Muscle of leg (tissue), 11 donors: Measurements from ENCODE around the gene TMEM81. TPM values are rescaled to one million over a fixed set of nuclear protein-coding genes. Genes with fewer than 3 reads are reported as not detected.

ENCODE experiments used
- DNase-seq: peaks from one replicate; pipeline ENCODE4 v3.0.0; 2013
- H3K27ac ChIP-seq: one replicate; pipeline ENCODE4 v1.5.1; 2013; ENCODE audit warnings: mild to moderate bottlenecking, low read length, control low read depth
- H3K27me3 ChIP-seq: one replicate; pipeline ENCODE4 v1.6.1; 2013; ENCODE audit warnings: low read length; ENCODE audit not compliant: control insufficient read depth, insufficient read depth
- H3K36me3 ChIP-seq: one replicate; pipeline ENCODE4 v1.6.1; 2013; ENCODE audit warnings: low read length; ENCODE audit not compliant: control insufficient read depth, insufficient read depth
- H3K4me1 ChIP-seq: one replicate; pipeline ENCODE4 v1.6.1; 2013; ENCODE audit warnings: low read length; ENCODE audit not compliant: control insufficient read depth, insufficient read depth
- H3K4me3 ChIP-seq: one replicate; pipeline ENCODE4 v1.5.1; 2013; ENCODE audit warnings: low read length, control low read depth
- H3K9me3 ChIP-seq: replicated peaks from 2 replicates; pipeline ENCODE4 v1.6.1; 2013; ENCODE audit warnings: low read depth, low read length; ENCODE audit not compliant: control insufficient read depth
- WGBS: methylation state at CpG from one replicate; pipeline ENCODE4 v1.1.5; 2013; ENCODE audit warnings: missing lambda C conversion rate; ENCODE audit not compliant: insufficient coverage; 5-methylcytosine and 5-hydroxymethylcytosine counted together
- polyA plus RNA-seq, 8 donors: library from polyadenylated mRNA; unstranded; fragments of 120-200 nt; gene quantifications; one replicate each; pipeline versions ENCODE4 v1.2.1 to v1.2.3, GENCODE V29; 2013; ENCODE audit warnings: inconsistent platforms in 1 of 8, low replicate concordance in 1 of 8; ENCODE audit not compliant: insufficient read length in 8 of 8, insufficient read depth in 1 of 8
- total RNA-seq: library from RNA; stranded (reverse); fragments of 120-200 nt; gene quantifications from one replicate; pipeline ENCODE4 v1.2.4, GENCODE V29; 2013

TMEM81 gene
- total and polyA plus RNA-seq, 9 donors = 1.5 to 3.3 (median 2.2) TPM

GRCh38 chr1:205111354-205111753 is 27.1 kb upstream of the TMEM81 start:
- Histone ChIP-seq H3K27ac (no peak overlapping the region), H3K9me3 (no peaks in the 10 kb centered on the region), H3K4me3 (no peak overlapping the region), H3K36me3 (peaks cover 15% of the 10 kb centered on the region), H3K27me3 (no peaks in the 10 kb centered on the region), H3K4me1 (no peaks in the 10 kb centered on the region)
- DNase-seq = no peak

GRCh38 chr1:205109711-205110110 is 25.5 kb upstream of the TMEM81 start:
- Histone ChIP-seq H3K27me3 (no peaks in the 10 kb centered on the region), H3K36me3 (peaks cover 26% of the 10 kb centered on the region), H3K4me3 (no peak overlapping the region), H3K9me3 (no peaks in the 10 kb centered on the region), H3K4me1 (no peaks in the 10 kb centered on the region), H3K27ac (no peak overlapping the region)
- 100% methylated on average over 2 of the region's 5 CpGs for WGBS
- no peak for DNase-seq

GRCh38 chr1:205109269-205109668 is 25.0 kb upstream of the TMEM81 start:
- Histone ChIP-seq H3K36me3 (peaks cover 28% of the 10 kb centered on the region), H3K27ac (no peak overlapping the region), H3K4me3 (no peak overlapping the region), H3K27me3 (no peaks in the 10 kb centered on the region), H3K9me3 (no peaks in the 10 kb centered on the region), H3K4me1 (no peaks in the 10 kb centered on the region)
- DNase-seq = no peak
- WGBS = no CpG with 5 or more reads among the region's 1 CpG

- Histone ChIP-seq H3K36me3 (peaks cover 27% of the 10 kb centered on the region), H3K4me1 (no peaks in the 10 kb centered on the region), H3K4me3 (no peak overlapping the region), H3K9me3 (no peaks in the 10 kb centered on the region), H3K27me3 (no peaks in the 10 kb centered on the region), H3K27ac (no peak overlapping the region)
- WGBS = no CpG with 5 or more reads among the region's 4 CpGs
- DNase-seq = no peak
Observed at GRCh38 chr1:205108464-205108863, 24.2 kb upstream of the TMEM81 start.

GRCh38 chr1:205107327-205107726 is 23.1 kb upstream of the TMEM81 start:
- WGBS = 100% methylated on average over 2 of the region's 4 CpGs
- no peaks in the 10 kb centered on the region for H3K27me3 ChIP-seq
- H3K27ac ChIP-seq = no peak overlapping the region
- H3K4me1 ChIP-seq = no peaks in the 10 kb centered on the region
- H3K9me3 ChIP-seq = no peaks in the 10 kb centered on the region
- H3K36me3 ChIP-seq = peaks cover 26% of the 10 kb centered on the region
- H3K4me3 ChIP-seq = no peak overlapping the region
- DNase-seq = no peak

GRCh38 chr1:205102404-205102803 is 18.1 kb upstream of the TMEM81 start:
- Histone ChIP-seq H3K27me3 (no peaks in the 10 kb centered on the region), H3K4me3 (no peak overlapping the region), H3K36me3 (peaks cover 50% of the 10 kb centered on the region), H3K9me3 (no peaks in the 10 kb centered on the region), H3K27ac (no peak overlapping the region), H3K4me1 (no peaks in the 10 kb centered on the region)
- no CpG with 5 or more reads among the region's 3 CpGs for WGBS
- DNase-seq = no peak

GRCh38 chr1:205098242-205098641 is 14.0 kb upstream of the TMEM81 start:
- Histone ChIP-seq H3K27me3 (no peaks in the 10 kb centered on the region), H3K36me3 (peaks cover 53% of the 10 kb centered on the region), H3K4me3 (no peak overlapping the region), H3K9me3 (no peaks in the 10 kb centered on the region), H3K4me1 (no peaks in the 10 kb centered on the region), H3K27ac (no peak overlapping the region)
- DNase-seq = no peak

- H3K27me3 ChIP-seq = no peaks in the 10 kb centered on the region
- no peaks in the 10 kb centered on the region for H3K9me3 ChIP-seq
- H3K36me3 ChIP-seq = peaks cover 61% of the 10 kb centered on the region
- H3K27ac ChIP-seq = no peak overlapping the region
- DNase-seq = no peak
- H3K4me1 ChIP-seq = no peaks in the 10 kb centered on the region
- H3K4me3 ChIP-seq = no peak overlapping the region
Observed at GRCh38 chr1:205095422-205095821, 11.2 kb upstream of the TMEM81 start.

GRCh38 chr1:205091043-205091740 is 6.9 kb upstream of the TMEM81 start:
- no peaks in the 10 kb centered on the region for H3K4me1 ChIP-seq
- H3K27me3 ChIP-seq = no peaks in the 10 kb centered on the region
- H3K4me3 ChIP-seq = no peak overlapping the region
- H3K36me3 ChIP-seq = peaks cover 45% of the 10 kb centered on the region
- H3K9me3 ChIP-seq = no peaks in the 10 kb centered on the region
- no peak overlapping the region for H3K27ac ChIP-seq
- 69% methylated on average over 3 of the region's 4 CpGs for WGBS
- no peak for DNase-seq

GRCh38 chr1:205088341-205088740 is 4.1 kb upstream of the TMEM81 start:
- H3K36me3 ChIP-seq = peaks cover 43% of the 10 kb centered on the region
- no peak overlapping the region for H3K27ac ChIP-seq
- WGBS = no CpG with 5 or more reads among the region's 3 CpGs
- no peaks in the 10 kb centered on the region for H3K27me3 ChIP-seq
- no peak for DNase-seq
- no peak overlapping the region for H3K4me3 ChIP-seq
- no peaks in the 10 kb centered on the region for H3K9me3 ChIP-seq
- no peaks in the 10 kb centered on the region for H3K4me1 ChIP-seq

- DNase-seq = no peak
- Histone ChIP-seq H3K27ac (no peak overlapping the region), H3K4me3 (no peak overlapping the region), H3K9me3 (no peaks in the 10 kb centered on the region), H3K36me3 (peaks cover 22% of the 10 kb centered on the region), H3K27me3 (no peaks in the 10 kb centered on the region), H3K4me1 (no peaks in the 10 kb centered on the region)
- WGBS = no CpG with 5 or more reads among the region's 4 CpGs
Observed at GRCh38 chr1:205082431-205082830, 1.8 kb downstream of the TMEM81 start.
